Measurements from ENCODE around the gene ANXA2R.
"Not testable (repeated sequence)": the region's sequence is repeated elsewhere in the genome, so short reads cannot be mapped to it uniquely, and the experiment has no call there.

ANXA2R gene

GRCh38 chr5:43066799-43067741, 27.0 kb upstream of the ANXA2R start:
- Mint-ChIP-seq H3K4me1 (ENCODE audit: low read depth) (peaks cover 49% of the 10 kb centered on the region), H3K4me3 (peak overlapping the region; percentile 100), H3K27me3 (no peaks in the 10 kb centered on the region), H3K27ac (peak overlapping the region; percentile 99), H3K9me3 (no peaks in the 10 kb centered on the region), H3K36me3 (ENCODE audit: low read depth) (peaks cover 70% of the 10 kb centered on the region)
- intact Hi-C loops (cut with micrococcal nuclease): loop anchor here (1.0 to 10.0 kb wide), 6 partner anchors 40 to 1165 kb away; partner anchors contain the start of genes HMGCS1, RIMOC1 and ZNF131

GRCh38 chr5:43065948-43066798, 26.1 kb upstream of the ANXA2R start:
- H3K36me3 Mint-ChIP-seq (ENCODE audit: low read depth): peaks cover 63% of the 10 kb centered on the region
- H3K27ac Mint-ChIP-seq: peak overlapping the region; percentile 99
- peak overlapping the region; percentile 100 for H3K4me3 Mint-ChIP-seq
- no peaks in the 10 kb centered on the region for H3K9me3 Mint-ChIP-seq
- H3K27me3 Mint-ChIP-seq: no peaks in the 10 kb centered on the region
- intact Hi-C loops (cut with micrococcal nuclease): loop anchor here (1.0 to 10.0 kb wide), 9 partner anchors 26 to 1164 kb away; partner anchors contain the start of genes ANXA2R, HMGCS1, RIMOC1 and ZNF131
- peaks cover 46% of the 10 kb centered on the region for H3K4me1 Mint-ChIP-seq (ENCODE audit: low read depth)

- Mint-ChIP-seq H3K27ac (peak overlapping the region; percentile 99), H3K36me3 (ENCODE audit: low read depth) (peaks cover 56% of the 10 kb centered on the region), H3K4me3 (peak overlapping the region; percentile 100), H3K27me3 (no peaks in the 10 kb centered on the region), H3K4me1 (ENCODE audit: low read depth) (peaks cover 39% of the 10 kb centered on the region), H3K9me3 (no peaks in the 10 kb centered on the region)
- intact Hi-C loops (cut with micrococcal nuclease): loop anchor here (1.0 to 10.0 kb wide), 7 partner anchors 25 to 1163 kb away; partner anchors contain the start of genes ANXA2R, HMGCS1 and RIMOC1
Measured at GRCh38 chr5:43065387-43065947, 25.3 kb upstream of the ANXA2R start.

GRCh38 chr5:43063721-43064171, 23.6 kb upstream of the ANXA2R start:
- H3K27me3 Mint-ChIP-seq: no peaks in the 10 kb centered on the region
- H3K4me1 Mint-ChIP-seq (ENCODE audit: low read depth): peaks cover 27% of the 10 kb centered on the region
- peaks cover 5% of the 10 kb centered on the region for H3K9me3 Mint-ChIP-seq
- intact Hi-C loops (cut with micrococcal nuclease): loop anchor here (1.0 to 10.0 kb wide), 3 partner anchors 45 to 149 kb away; no protein-coding TSS in a partner anchor
- H3K36me3 Mint-ChIP-seq (ENCODE audit: low read depth): peaks cover 48% of the 10 kb centered on the region
- H3K27ac Mint-ChIP-seq: peak overlapping the region; percentile 99
- H3K4me3 Mint-ChIP-seq: peak overlapping the region; percentile 100

GRCh38 chr5:43061352-43062075, 21.4 kb upstream of the ANXA2R start:
- Mint-ChIP-seq H3K27ac (peak overlapping the region; percentile 18), H3K4me3 (no peak overlapping the region), H3K9me3 (peaks cover 15% of the 10 kb centered on the region), H3K27me3 (no peaks in the 10 kb centered on the region), H3K4me1 (ENCODE audit: low read depth) (peaks cover 10% of the 10 kb centered on the region), H3K36me3 (ENCODE audit: low read depth) (peaks cover 40% of the 10 kb centered on the region)
- intact Hi-C loops (cut with micrococcal nuclease): loop anchor here (10.0 kb wide), 1 partner anchor 147 kb away; no protein-coding TSS in a partner anchor

GRCh38 chr5:43060020-43060419, 19.9 kb upstream of the ANXA2R start:
- intact Hi-C loops (cut with micrococcal nuclease): loop anchor here (10.0 kb wide), 1 partner anchor 145 kb away; no protein-coding TSS in a partner anchor
- Mint-ChIP-seq H3K4me1 (ENCODE audit: low read depth) (peaks cover 10% of the 10 kb centered on the region), H3K36me3 (ENCODE audit: low read depth) (peaks cover 43% of the 10 kb centered on the region), H3K9me3 (peaks cover 30% of the 10 kb centered on the region)
- not testable (repeated sequence) for H3K27me3 Mint-ChIP-seq, H3K27ac Mint-ChIP-seq, H3K4me3 Mint-ChIP-seq

GRCh38 chr5:43055098-43055497, 15.0 kb upstream of the ANXA2R start:
- Mint-ChIP-seq H3K9me3 (peaks cover 41% of the 10 kb centered on the region), H3K36me3 (ENCODE audit: low read depth) (peaks cover 72% of the 10 kb centered on the region)
- intact Hi-C loops (cut with micrococcal nuclease); H3K27me3 Mint-ChIP-seq; H3K4me1 Mint-ChIP-seq (ENCODE audit: low read depth); H3K4me3 Mint-ChIP-seq; H3K27ac Mint-ChIP-seq: not testable (repeated sequence)

- peaks cover 15% of the 10 kb centered on the region for H3K4me1 Mint-ChIP-seq (ENCODE audit: low read depth)
- peaks cover 56% of the 10 kb centered on the region for H3K36me3 Mint-ChIP-seq (ENCODE audit: low read depth)
- intact Hi-C loops (cut with micrococcal nuclease): no loop called here
- H3K27me3 Mint-ChIP-seq: no peaks in the 10 kb centered on the region
- H3K27ac Mint-ChIP-seq: no peak overlapping the region
- peaks cover 27% of the 10 kb centered on the region for H3K9me3 Mint-ChIP-seq
- no peak overlapping the region for H3K4me3 Mint-ChIP-seq
Measured at GRCh38 chr5:43051684-43052083, 11.6 kb upstream of the ANXA2R start.

GRCh38 chr5:43050384-43050783, 10.3 kb upstream of the ANXA2R start:
- H3K4me3 Mint-ChIP-seq: no peak overlapping the region
- no peaks in the 10 kb centered on the region for H3K27me3 Mint-ChIP-seq
- intact Hi-C loops (cut with micrococcal nuclease): no loop called here
- peaks cover 19% of the 10 kb centered on the region for H3K4me1 Mint-ChIP-seq (ENCODE audit: low read depth)
- peaks cover 44% of the 10 kb centered on the region for H3K36me3 Mint-ChIP-seq (ENCODE audit: low read depth)
- H3K9me3 Mint-ChIP-seq: peaks cover 15% of the 10 kb centered on the region
- no peak overlapping the region for H3K27ac Mint-ChIP-seq

- peaks cover 4% of the 10 kb centered on the region for H3K9me3 Mint-ChIP-seq
- H3K4me1 Mint-ChIP-seq (ENCODE audit: low read depth): peaks cover 30% of the 10 kb centered on the region
- H3K4me3 Mint-ChIP-seq: no peak overlapping the region
- H3K27ac Mint-ChIP-seq: no peak overlapping the region
- intact Hi-C loops (cut with micrococcal nuclease): no loop called here
- H3K27me3 Mint-ChIP-seq: no peaks in the 10 kb centered on the region
- peaks cover 46% of the 10 kb centered on the region for H3K36me3 Mint-ChIP-seq (ENCODE audit: low read depth)
Measured at GRCh38 chr5:43049236-43049635, 9.1 kb upstream of the ANXA2R start.

- intact Hi-C loops (cut with micrococcal nuclease): no loop called here
- peaks cover 28% of the 10 kb centered on the region for H3K36me3 Mint-ChIP-seq (ENCODE audit: low read depth)
- H3K4me3 Mint-ChIP-seq: no peak overlapping the region
- no peaks in the 10 kb centered on the region for H3K27me3 Mint-ChIP-seq
- no peak overlapping the region for H3K27ac Mint-ChIP-seq
- peaks cover 41% of the 10 kb centered on the region for H3K4me1 Mint-ChIP-seq (ENCODE audit: low read depth)
- no peaks in the 10 kb centered on the region for H3K9me3 Mint-ChIP-seq
Measured at GRCh38 chr5:43046474-43046873, 6.4 kb upstream of the ANXA2R start.

- peak overlapping the region; percentile 37 for H3K27ac Mint-ChIP-seq
Measured at GRCh38 chr5:43045236-43045635, 5.1 kb upstream of the ANXA2R start.

More at GRCh38 chr5:43045236-43045635, 5.1 kb upstream of the ANXA2R start:
- Mint-ChIP-seq H3K9me3 (no peaks in the 10 kb centered on the region), H3K27me3 (no peaks in the 10 kb centered on the region), H3K36me3 (ENCODE audit: low read depth) (peaks cover 20% of the 10 kb centered on the region), H3K4me1 (ENCODE audit: low read depth) (peaks cover 41% of the 10 kb centered on the region), H3K4me3 (no peak overlapping the region)
- intact Hi-C loops (cut with micrococcal nuclease): no loop called here
